ENCODE measurements around the gene SMAP2. TPM values are rescaled to one million over a fixed set of nuclear protein-coding genes. Genes with fewer than 3 reads are reported as not detected.

The SMAP2 gene
- total RNA-seq, 1 experiment from 2014 or later = 8.2 TPM

DNA sequence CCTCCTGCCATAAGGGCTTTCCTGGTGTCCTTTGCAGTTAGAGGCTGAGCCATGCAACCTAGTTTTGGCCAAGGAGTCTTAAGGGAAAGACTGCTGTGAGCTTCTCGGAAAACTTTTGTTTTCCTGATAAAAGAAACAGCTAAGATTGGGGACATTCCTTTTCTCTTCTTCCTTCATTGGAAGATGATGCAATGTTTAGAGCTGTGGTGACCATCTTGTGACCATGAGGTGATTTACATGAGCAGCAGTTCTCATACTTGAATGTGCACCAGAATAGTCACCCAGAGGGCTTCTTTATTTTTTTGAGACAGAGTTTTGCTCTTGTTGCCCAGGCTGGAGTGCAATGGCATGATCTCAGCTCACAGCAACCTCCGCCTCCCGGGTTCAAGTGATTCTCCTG, 20.4 kb upstream of the SMAP2 start:
- H3K9me3 ChIP-seq (ENCODE audit: control insufficient read depth, low read depth, low read length) = no peaks in the 10 kb centered on the region
- peaks cover 13 to 14% of the 10 kb centered on the region in 2 experiments for H3K9me3 Mint-ChIP-seq
- no peak overlapping the region for H2AK5ac ChIP-seq (ENCODE audit: insufficient read length, low read length)
- H4K8ac ChIP-seq (replicated peaks; ENCODE audit: insufficient read length, low read depth, low read length) = no peak overlapping the region
- no peaks in the 10 kb centered on the region for H4K20me1 ChIP-seq (ENCODE audit: control insufficient read depth, insufficient read depth, insufficient read length)
- H2BK15ac ChIP-seq (ENCODE audit: low read depth, low read length) = no peak overlapping the region
- no peak overlapping the region for H3K27ac ChIP-seq (ENCODE audit: insufficient read length, low read depth, low read length)
- no peak overlapping the region for H3K4ac ChIP-seq (ENCODE audit: low read depth, low read length)
- no peak overlapping the region for H3K4me2 ChIP-seq (ENCODE audit: insufficient read depth, insufficient read length, low read length)
- no peaks in the 10 kb centered on the region for H3K4me1 ChIP-seq (ENCODE audit: insufficient read depth, low read length)
- H3K23ac ChIP-seq (ENCODE audit: insufficient read length, low read depth, low read length) = no peak overlapping the region
- no peak overlapping the region for H3K18ac ChIP-seq (ENCODE audit: insufficient read length, low read depth, low read length)
- no peak overlapping the region for H2BK20ac ChIP-seq (ENCODE audit: low read depth, low read length, poor library complexity, severe bottlenecking)
- no peaks in the 10 kb centered on the region for H3K79me1 ChIP-seq (ENCODE audit: insufficient read depth, low read depth, low read length, poor library complexity, severe bottlenecking)
- H3K9ac ChIP-seq (ENCODE audit: extremely low read depth, insufficient read length, low read length) = no peak overlapping the region
- H3K27ac Mint-ChIP-seq = no peak overlapping the region
- no peaks in the 10 kb centered on the region for H3K27me3 ChIP-seq (ENCODE audit: insufficient read depth, low read length)
- DNase-seq = no peak
- H2BK120ac ChIP-seq (ENCODE audit: low read depth, low read length, poor library complexity, severe bottlenecking) = no peak overlapping the region
- no peaks in the 10 kb centered on the region for H3K4me1 Mint-ChIP-seq
- H3K27me3 Mint-ChIP-seq (ENCODE audit: low read depth) = peaks cover 3% of the 10 kb centered on the region; the same call in 1 of the 2 replicates
- no peaks in the 10 kb centered on the region for H3K36me3 Mint-ChIP-seq (ENCODE audit: insufficient read depth in 1 of 3, low read depth in 3 of 3)
- no peak overlapping the region for H2AFZ ChIP-seq (ENCODE audit: low read length)
- no peak overlapping the region for H3K56ac ChIP-seq (ENCODE audit: insufficient read length, low read depth, low read length)
- no peak overlapping the region for H4K91ac ChIP-seq (ENCODE audit: insufficient read length, low read depth, low read length)
- peak overlapping the region; percentile 40; the same call in 1 of the 2 replicates for H3K14ac ChIP-seq (ENCODE audit: insufficient read depth, low read length)
- no peak for TF ChIP-seq CTCF (conservative IDR thresholded peaks at IDR 0.05)
- H3K23me2 ChIP-seq (ENCODE audit: insufficient read length, low read depth, low read length, poor library complexity, severe bottlenecking) = no peaks in the 10 kb centered on the region
- no peak overlapping the region for H3K4me3 Mint-ChIP-seq
- H2BK12ac ChIP-seq (ENCODE audit: insufficient read length, low read depth, low read length) = no peak overlapping the region
- no peaks in the 10 kb centered on the region for H3K79me2 ChIP-seq (ENCODE audit: insufficient read depth, low read length)
- H2BK5ac ChIP-seq (ENCODE audit: insufficient read length, low read length) = no peak overlapping the region
- H3T11ph ChIP-seq (ENCODE audit: low read length) = no peak overlapping the region
- H4K5ac ChIP-seq (ENCODE audit: insufficient read length, low read depth, low read length) = no peak overlapping the region
- WGBS (ENCODE audit: extremely low coverage, insufficient read length, low lambda C conversion rate) = no CpG with 5 or more reads among the region's 3 CpGs

All from H9 (cell line).